ENCODE results near the gene ABLIM2.

The ABLIM2 gene

DNA sequence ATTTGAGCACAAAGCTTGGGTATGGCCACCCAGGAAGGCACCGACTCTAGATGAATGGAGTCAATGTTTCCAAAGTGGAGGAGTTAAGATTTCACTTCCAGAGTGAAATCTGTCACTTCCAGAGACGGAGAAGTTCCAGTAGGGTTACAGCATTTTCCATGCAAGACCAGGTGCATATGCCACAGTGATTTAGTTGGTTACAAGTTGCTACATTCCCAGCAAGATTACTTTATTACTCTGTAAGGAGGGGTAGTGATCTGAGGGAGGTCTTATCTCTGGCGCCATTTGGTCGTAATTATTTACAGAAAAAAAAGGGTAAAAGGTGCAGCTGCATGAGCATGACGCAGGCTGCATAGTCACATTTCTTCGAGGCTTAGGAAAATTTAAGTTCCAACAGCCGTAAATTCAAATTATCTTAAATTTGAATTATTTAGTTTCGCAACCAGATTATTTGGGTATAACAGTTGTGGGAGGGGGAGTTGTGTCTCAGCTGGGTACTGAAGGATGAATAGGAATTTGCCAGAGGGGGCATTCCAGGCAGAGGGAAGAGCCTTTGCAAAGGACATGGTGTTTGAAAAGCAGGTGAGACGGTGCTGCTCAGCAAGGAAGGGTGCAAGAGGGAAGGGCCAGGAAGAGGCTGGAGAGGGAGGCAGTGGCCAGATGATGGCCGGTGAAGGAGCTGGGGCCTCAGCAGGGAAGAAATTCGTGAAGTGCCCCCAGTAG lies 201.5 kb downstream of the ABLIM2 start:
- Histone ChIP-seq H3K4me3 (replicated peaks; ENCODE audit: low read depth, low read length) (no peak overlapping the region), H3K36me3 (ENCODE audit: control insufficient read depth, insufficient read depth, low read length) (no peaks in the 10 kb centered on the region), H3K27me3 (replicated peaks; ENCODE audit: control insufficient read depth, insufficient read depth, low read length) (no peaks in the 10 kb centered on the region)
- DNase-seq (ENCODE audit: extremely low read depth, insufficient read length): no peak
- TF ChIP-seq, protein P1, sequence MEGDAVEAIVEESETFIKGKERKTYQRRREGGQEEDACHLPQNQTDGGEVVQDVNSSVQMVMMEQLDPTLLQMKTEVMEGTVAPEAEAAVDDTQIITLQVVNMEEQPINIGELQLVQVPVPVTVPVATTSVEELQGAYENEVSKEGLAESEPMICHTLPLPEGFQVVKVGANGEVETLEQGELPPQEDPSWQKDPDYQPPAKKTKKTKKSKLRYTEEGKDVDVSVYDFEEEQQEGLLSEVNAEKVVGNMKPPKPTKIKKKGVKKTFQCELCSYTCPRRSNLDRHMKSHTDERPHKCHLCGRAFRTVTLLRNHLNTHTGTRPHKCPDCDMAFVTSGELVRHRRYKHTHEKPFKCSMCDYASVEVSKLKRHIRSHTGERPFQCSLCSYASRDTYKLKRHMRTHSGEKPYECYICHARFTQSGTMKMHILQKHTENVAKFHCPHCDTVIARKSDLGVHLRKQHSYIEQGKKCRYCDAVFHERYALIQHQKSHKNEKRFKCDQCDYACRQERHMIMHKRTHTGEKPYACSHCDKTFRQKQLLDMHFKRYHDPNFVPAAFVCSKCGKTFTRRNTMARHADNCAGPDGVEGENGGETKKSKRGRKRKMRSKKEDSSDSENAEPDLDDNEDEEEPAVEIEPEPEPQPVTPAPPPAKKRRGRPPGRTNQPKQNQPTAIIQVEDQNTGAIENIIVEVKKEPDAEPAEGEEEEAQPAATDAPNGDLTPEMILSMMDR (IDR thresholded peaks at IDR 0.05; ENCODE audit: insufficient read depth, low read length, poor library complexity, severe bottlenecking): no peak

DNA sequence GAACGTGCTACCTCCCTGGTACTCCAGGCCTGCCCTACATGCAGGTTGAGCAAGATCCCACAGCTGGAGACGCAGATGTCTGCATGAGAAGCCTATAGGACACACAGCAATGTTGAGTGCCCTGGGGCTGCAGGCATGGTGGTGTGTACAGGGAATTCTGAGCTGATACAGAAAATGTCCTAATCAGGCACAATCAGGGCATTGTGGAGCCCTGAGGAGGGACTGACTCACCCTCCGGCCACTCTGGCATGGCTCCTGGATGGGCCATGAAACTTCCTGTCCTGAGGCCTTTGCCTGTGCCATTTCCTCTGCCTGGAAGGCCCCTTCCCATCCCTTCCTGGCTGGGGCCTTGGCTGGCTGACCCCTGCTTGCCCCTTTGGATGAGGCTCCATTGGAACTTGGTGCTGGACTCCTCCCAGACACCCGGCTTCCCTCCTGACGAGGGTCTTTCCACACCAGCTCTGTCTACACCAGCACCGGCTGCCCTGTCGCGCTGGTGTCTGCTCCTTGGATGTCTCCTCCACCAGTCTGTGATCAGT lies 202.3 kb downstream of the ABLIM2 start:
- Histone ChIP-seq H3K27me3 (replicated peaks; ENCODE audit: control insufficient read depth, insufficient read depth, low read length) (no peaks in the 10 kb centered on the region), H3K4me3 (replicated peaks; ENCODE audit: low read depth, low read length) (no peak overlapping the region), H3K36me3 (ENCODE audit: control insufficient read depth, insufficient read depth, low read length) (no peaks in the 10 kb centered on the region)
- no peak for DNase-seq (ENCODE audit: extremely low read depth, insufficient read length)
- TF ChIP-seq, protein P1 (IDR thresholded peaks at IDR 0.05; ENCODE audit: insufficient read depth, low read length, poor library complexity, severe bottlenecking): no peak

DNA sequence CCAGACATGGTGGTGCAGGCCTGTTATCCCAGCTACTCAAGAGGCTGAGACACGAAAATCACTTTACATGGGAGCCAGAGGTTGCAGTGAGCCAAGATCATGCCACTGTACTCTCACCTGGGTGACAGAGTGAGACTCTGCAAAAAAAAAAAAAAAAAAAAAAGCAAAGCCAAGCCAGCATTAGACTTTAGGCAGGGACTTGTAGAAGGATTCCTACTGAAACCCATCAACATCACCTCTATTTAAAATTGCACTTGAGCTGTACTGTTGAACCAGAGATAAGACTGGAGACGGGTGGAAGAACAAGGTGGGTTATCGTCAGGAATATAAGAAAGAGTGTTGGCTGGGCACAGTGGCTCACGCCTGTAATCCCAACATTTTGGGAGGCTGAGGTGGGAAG lies 203.2 kb downstream of the ABLIM2 start:
- H3K36me3 ChIP-seq (ENCODE audit: control insufficient read depth, insufficient read depth, low read length): no peaks in the 10 kb centered on the region
- TF ChIP-seq, protein P1 (IDR thresholded peaks at IDR 0.05; ENCODE audit: insufficient read depth, low read length, poor library complexity, severe bottlenecking): no peak
- H3K27me3 ChIP-seq (replicated peaks; ENCODE audit: control insufficient read depth, insufficient read depth, low read length): no peaks in the 10 kb centered on the region
- H3K4me3 ChIP-seq (replicated peaks; ENCODE audit: low read depth, low read length): no peak overlapping the region
- no peak for DNase-seq (ENCODE audit: extremely low read depth, insufficient read length)

DNA sequence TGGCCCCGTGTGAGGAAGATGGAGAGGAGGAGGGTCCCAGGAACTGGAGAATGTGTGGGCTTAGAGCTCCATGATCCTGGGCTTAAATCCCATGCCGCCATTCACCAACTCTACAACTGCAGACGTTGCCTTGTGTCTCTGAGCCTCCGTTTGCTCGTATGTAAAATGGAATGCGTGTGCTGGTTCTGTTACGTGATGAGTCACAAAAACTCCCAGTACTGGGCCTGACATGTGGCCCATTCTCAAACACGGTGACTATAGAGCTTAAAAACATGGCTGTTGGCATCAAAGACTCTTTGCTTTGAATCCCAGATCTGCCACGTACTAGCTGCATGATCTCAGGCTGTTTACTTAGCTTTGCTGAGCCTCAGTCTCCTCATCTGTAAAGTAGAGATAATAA lies 206.0 kb downstream of the ABLIM2 start:
- Histone ChIP-seq H3K4me3 (replicated peaks; ENCODE audit: low read depth, low read length) (no peak overlapping the region), H3K27me3 (replicated peaks; ENCODE audit: control insufficient read depth, insufficient read depth, low read length) (no peaks in the 10 kb centered on the region), H3K36me3 (ENCODE audit: control insufficient read depth, insufficient read depth, low read length) (no peaks in the 10 kb centered on the region)
- TF ChIP-seq, protein P1 (IDR thresholded peaks at IDR 0.05; ENCODE audit: insufficient read depth, low read length, poor library complexity, severe bottlenecking): no peak
- no peak for DNase-seq (ENCODE audit: extremely low read depth, insufficient read length)

DNA sequence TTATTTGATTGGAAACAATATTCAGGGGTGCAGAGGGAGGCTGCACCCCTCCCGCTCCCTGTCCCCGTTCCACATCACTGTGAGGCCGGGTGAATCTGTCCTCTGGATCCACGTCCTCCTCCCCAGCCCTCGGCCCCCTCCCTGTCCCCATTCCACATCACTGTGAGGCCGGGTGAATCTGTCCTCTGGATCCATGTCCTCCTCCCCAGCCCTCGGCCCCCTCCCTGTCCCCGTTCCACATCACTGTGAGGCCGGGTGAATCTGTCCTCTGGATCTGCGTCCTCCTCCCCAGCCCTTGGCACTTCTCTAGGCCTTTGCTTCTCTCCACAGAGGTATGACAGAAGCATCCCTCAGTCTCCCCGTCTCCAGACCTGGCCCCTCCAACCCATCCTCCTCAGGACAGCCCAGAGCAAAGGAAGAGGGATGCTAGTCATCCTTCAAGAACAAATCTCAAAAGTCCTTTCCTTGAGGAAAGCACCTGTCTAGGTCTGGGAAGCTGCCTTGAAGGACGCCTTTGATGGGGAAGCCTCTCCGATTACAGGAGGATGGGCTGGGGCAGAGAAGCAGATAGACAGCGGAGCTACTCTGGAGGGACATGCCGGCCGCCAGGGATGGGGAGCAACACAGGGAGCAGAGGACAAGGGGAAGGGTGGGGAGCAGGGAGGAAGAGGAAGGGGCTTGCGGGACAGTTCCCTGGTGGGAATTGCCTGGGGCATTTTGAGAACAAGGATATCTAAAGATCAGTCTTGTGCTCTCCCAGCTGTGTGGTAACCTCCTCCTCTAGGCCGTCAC lies 208.1 kb downstream of the ABLIM2 start:
- H3K27me3 ChIP-seq (replicated peaks; ENCODE audit: control insufficient read depth, insufficient read depth, low read length): peaks cover 1% of the 10 kb centered on the region; the same call in 1 of the 2 replicates
- no peak for DNase-seq (ENCODE audit: extremely low read depth, insufficient read length)
- H3K4me3 ChIP-seq (replicated peaks; ENCODE audit: low read depth, low read length): no peak overlapping the region
- TF ChIP-seq, protein P1 (IDR thresholded peaks at IDR 0.05; ENCODE audit: insufficient read depth, low read length, poor library complexity, severe bottlenecking): no peak
- no peaks in the 10 kb centered on the region for H3K36me3 ChIP-seq (ENCODE audit: control insufficient read depth, insufficient read depth, low read length)

Measured in GM06990 (cell line).